K562 (cell line): ENCODE results near the gene NRROS. TPM values are rescaled to one million over a fixed set of nuclear protein-coding genes. Genes with fewer than 3 reads are reported as not detected.

ENCODE experiments used
- ATAC-seq: fragments of 200-7000 bp; cut with Tn5 transposase; 3 replicates; pipeline ENCODE4 v1.9.1; 2020; ENCODE audit warnings: moderate library complexity
- BruUV-seq: library from RNA; stranded (reverse); fragments of 400-500 nt; replicated peaks from 2 replicates; lab custom pipeline; 2021; lab: Mats Ljungman, UMichigan
- CTCF ChIA-PET: fragments of 300-600 bp; formaldehyde crosslinking; extraction: SDS; loops from one replicate; lab custom pipeline; 2021; ENCODE audit warnings: low intra/inter-chr PET ratio; lab: Yijun Ruan, JAX
- POLR2A ChIA-PET: fragments of 300-600, 350-650 bp; sonication (Branson Sonifier 250); formaldehyde crosslinking; extraction: SDS; loops from one replicate; lab custom pipeline; 2021; ENCODE audit warnings: antibody characterized with exemption, inconsistent platforms; lab: Yijun Ruan, JAX
- DNase-seq, 4 experiments: peaks; one replicate each; pipeline versions ENCODE4 v3.0.0 to v3.0.0-alpha.2; 2011 to 2018; ENCODE audit warnings: low spot score in 3 of 4, mixed read lengths in 3 of 4; ENCODE audit errors: extremely low read depth in 1 of 4
- FAIRE-seq: peaks from 2 replicates; lab custom pipeline; 2011; peaks lifted over from hg19 to GRCh38; lab: Jason Lieb, UNC
- H2AFZ ChIP-seq: 2 replicates; pipeline ENCODE4 v1.6.0; 2011; ENCODE audit warnings: low read depth, low read length, control low read depth, inconsistent platforms
- H3K27ac ChIP-seq: fragments of 200-600 bp; 3 replicates; pipeline ENCODE4 v1.8.0; 2011; ENCODE audit warnings: low read depth, mild to moderate bottlenecking, control low read depth, inconsistent platforms, low read length, moderate library complexity, mixed read lengths; ENCODE audit errors: extremely low read depth
- H3K27me3 ChIP-seq, 2 experiments: fragments of 300-600 bp in 1 of 2; 2 replicates in 1 of 2; 3 replicates in 1 of 2; pipeline versions ENCODE4 v1.6.0 to v1.8.0; 2011; ENCODE audit warnings: inconsistent platforms in 2 of 2, low read length in 2 of 2, mild to moderate bottlenecking in 1 of 2, mixed read lengths in 1 of 2, moderate library complexity in 1 of 2; ENCODE audit not compliant: control insufficient read depth in 2 of 2, insufficient read depth in 2 of 2
- H3K36me3 ChIP-seq: fragments of 300-600 bp; 3 replicates; pipeline ENCODE4 v1.8.0; 2011; ENCODE audit warnings: mild to moderate bottlenecking, low read length, inconsistent platforms; ENCODE audit not compliant: control insufficient read depth, insufficient read depth
- H3K4me1 ChIP-seq, 2 experiments: fragments of 200-600 bp in 1 of 2; replicated peaks in 1 of 2; 2 replicates in 1 of 2; 3 replicates in 1 of 2; pipeline versions ENCODE4 v1.5.1 to v1.8.0; 2011; ENCODE audit warnings: inconsistent platforms in 2 of 2, low read length in 2 of 2, mild to moderate bottlenecking in 1 of 2, mixed read lengths in 1 of 2, moderate library complexity in 1 of 2; ENCODE audit not compliant: control insufficient read depth in 2 of 2, insufficient read depth in 2 of 2
- H3K4me2 ChIP-seq: 2 replicates; pipeline ENCODE4 v1.6.1; 2011; ENCODE audit warnings: low read length, control low read depth, inconsistent platforms, mixed read lengths; ENCODE audit not compliant: insufficient read depth
- H3K4me3 ChIP-seq: fragments of 200-600 bp; sonication (generic), shearing (Covaris generic); 2 replicates; pipeline ENCODE4 v1.5.1; 2016; ENCODE audit warnings: control low read depth, inconsistent platforms
- H3K79me2 ChIP-seq: fragments of 200-600 bp; 3 replicates; pipeline ENCODE4 v1.8.0; 2011; ENCODE audit warnings: low read length, inconsistent platforms; ENCODE audit not compliant: control insufficient read depth, insufficient read depth
- H3K9ac ChIP-seq, 2 experiments: 2 replicates each; pipeline versions ENCODE4 v1.6.0 to v1.6.1; 2011; ENCODE audit warnings: low read depth in 2 of 2, low read length in 2 of 2, control low read depth in 1 of 2, inconsistent platforms in 1 of 2, mild to moderate bottlenecking in 1 of 2, mixed read lengths in 1 of 2; ENCODE audit not compliant: insufficient read depth in 1 of 2
- H3K9me1 ChIP-seq: one replicate; pipeline ENCODE4 v1.6.0; 2011; ENCODE audit warnings: inconsistent platforms, mild to moderate bottlenecking, low read length, moderate library complexity; ENCODE audit not compliant: control insufficient read depth, insufficient read depth
- H3K9me3 ChIP-seq: replicated peaks from 2 replicates; pipeline ENCODE4 v1.5.1; 2011; ENCODE audit warnings: low read depth, low read length, inconsistent platforms; ENCODE audit not compliant: control insufficient read depth, insufficient read depth
- H4K20me1 ChIP-seq: replicated peaks from 2 replicates; pipeline ENCODE4 v1.6.1; 2011; ENCODE audit warnings: low read length, inconsistent platforms, mixed read lengths; ENCODE audit not compliant: control insufficient read depth, insufficient read depth
- ATF6 ChIP-seq: sonication (generic); formaldehyde crosslinking; IDR thresholded peaks from 2 replicates; pipeline ENCODE4 v1.4.0; 2020; ENCODE audit warnings: mild to moderate bottlenecking, missing genetic modification reagents
- CEBPG ChIP-seq, 3 experiments: fragments of 200-800 bp in 1 of 3; sonication (Bioruptor generic) in 1 of 3; sonication (generic) in 1 of 3; formaldehyde crosslinking in 1 of 3; IDR thresholded peaks in 2 of 3; conservative IDR thresholded peaks in 1 of 3; 2 replicates each; pipeline versions ENCODE4 v1.6.1 to v1.8.0; 2016 to 2022; ENCODE audit warnings: missing compliant biosample characterization in 2 of 3, missing genetic modification characterization in 2 of 3, mild to moderate bottlenecking in 1 of 3, missing genetic modification reagents in 1 of 3
- CXXC5 ChIP-seq: fragments of 250-450 bp; sonication (Bioruptor Pico); IDR thresholded peaks from 2 replicates; pipeline ENCODE4 v1.8.0; 2022; ENCODE audit warnings: inconsistent platforms, mild to moderate bottlenecking, moderate library complexity
- FOSL1 ChIP-seq: fragments of 200-800 bp; sonication (Bioruptor generic); conservative IDR thresholded peaks from 2 replicates; pipeline ENCODE4 v1.6.1; 2016; ENCODE audit warnings: missing genetic modification characterization, missing compliant biosample characterization
- FOXA1 ChIP-seq: fragments of 450-650 bp; IDR thresholded peaks from 2 replicates; pipeline ENCODE4 v1.6.1; 2016; ENCODE audit warnings: mild to moderate bottlenecking, borderline replicate concordance
- NR2C1 ChIP-seq, 2 experiments: fragments of 450-650 bp; IDR thresholded peaks; 2 replicates each; pipeline ENCODE4 v1.6.1; 2017; ENCODE audit warnings: mild to moderate bottlenecking in 2 of 2, antibody characterized with exemption in 1 of 2, inconsistent platforms in 1 of 2, missing compliant biosample characterization in 1 of 2, missing genetic modification characterization in 1 of 2
- SAFB2 ChIP-seq: fragments of 200-400 bp; formaldehyde crosslinking; IDR thresholded peaks from 2 replicates; pipeline ENCODE4 v1.6.1; 2018; ENCODE audit warnings: borderline replicate concordance, low read length, low read depth, moderate library complexity; ENCODE audit not compliant: severe bottlenecking
- SIRT6 ChIP-seq: IDR thresholded peaks from one replicate; pipeline ENCODE4 v1.6.1; 2012; ENCODE audit warnings: low read depth, mild to moderate bottlenecking, control low read depth, inconsistent platforms, low read length, moderate library complexity
- SMARCA5 ChIP-seq: fragments of 450-650 bp; IDR thresholded peaks from 2 replicates; pipeline ENCODE4 v1.6.1; 2016
- ZNF518B ChIP-seq: fragments of 250-450 bp; sonication (Bioruptor Pico); IDR thresholded peaks from 2 replicates; pipeline ENCODE4 v1.5.0; 2021; ENCODE audit warnings: mild to moderate bottlenecking, moderate library complexity
- ZNF644 ChIP-seq: fragments of 200-800 bp; sonication (Bioruptor generic); IDR thresholded peaks from 2 replicates; pipeline ENCODE4 v1.6.1; 2016; ENCODE audit warnings: low read depth, missing genetic modification characterization, missing compliant biosample characterization
- WGBS: fragments of 100-300 bp; shearing (Covaris generic); methylation state at CpG from one replicate; pipeline ENCODE4 v1.1.6; 2016; ENCODE audit warnings: low coverage, mixed read lengths; ENCODE audit not compliant: insufficient coverage; ENCODE audit errors: missing lambda C conversion rate; 5-methylcytosine and 5-hydroxymethylcytosine counted together
- in situ Hi-C: fragments of 300-500 bp; cut with MboI; formaldehyde crosslinking; loops from 4 replicates; pipeline ENCODE4 v1.15.0; 2018; ENCODE audit warnings: inconsistent platforms, mixed read lengths
- intact Hi-C: fragments of 100-400 bp; cut with micrococcal nuclease; formaldehyde crosslinking; loops from 2 replicates; pipeline ENCODE4 v1.14.2; 2022
- polyA plus RNA-seq, 8 experiments: library from polyadenylated mRNA; depleted of rRNA in 4 of 8; stranded (reverse) in 5 of 8; unstranded in 3 of 8; fragments of >200 nt; fragmentation: Nextera tagmentation in 2 of 8; fragmentation: Illumina TruSeq in 1 of 8; extraction: Ambion mirVana in 2 of 8; extraction: Trizol in 1 of 8; gene quantifications; 2 replicates each; pipeline versions ENCODE4 v1.2.1 to v1.2.3, GENCODE V29; 2011 to 2014; ENCODE audit warnings: inconsistent platforms in 1 of 8, missing spikeins in 1 of 8
- total RNA-seq, 7 experiments: library from RNA; depleted of rRNA in 6 of 7; stranded (reverse); fragments of >200 nt in 6 of 7; fragmentation: Illumina TruSeq in 2 of 7; extraction: Trizol in 2 of 7; gene quantifications; 2 replicates each; pipeline versions ENCODE4 v1.2.1 to v1.2.3, GENCODE V29; 2011 to 2021; ENCODE audit warnings: low replicate concordance in 1 of 7
- TF ChIP-seq, protein P1 (sequence below): fragments of 250-450 bp; sonication (Bioruptor Pico); IDR thresholded peaks from 2 replicates; pipeline ENCODE4 v1.5.0; 2022; ENCODE audit warnings: mild to moderate bottlenecking

The NRROS gene
- total and polyA plus RNA-seq, 9 of the 15 experiments (the other 6 are each of a cell fraction or from before 2014, with no cell fraction given) = 0.34 to 13.8 (median 3.8) TPM

DNA sequence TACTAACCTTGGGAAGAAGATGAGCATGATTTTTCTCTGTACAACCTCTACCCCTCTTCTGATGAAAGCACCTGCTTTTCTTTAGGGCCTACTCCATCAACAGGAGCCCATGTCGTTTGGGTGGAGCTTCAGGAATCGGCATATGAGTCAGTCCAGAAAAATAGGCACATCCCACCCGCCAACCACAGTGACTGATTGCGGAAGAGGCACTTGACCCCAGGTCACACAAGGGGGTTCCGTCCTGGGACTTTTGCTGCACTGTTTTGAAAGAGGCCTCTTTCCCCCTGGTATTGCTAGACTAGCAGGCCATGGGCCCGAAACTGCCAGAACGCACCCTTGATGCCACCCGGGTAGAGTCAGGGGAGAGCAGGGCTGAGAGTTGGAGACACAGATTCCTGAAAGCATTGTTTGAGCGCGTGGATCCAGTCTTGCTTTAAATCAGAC is 19.3 kb upstream of the NRROS start (continued):
- no peak for TF ChIP-seq ZNF644
- peak; percentile 58; the same call in 1 of the 2 replicates for TF ChIP-seq CEBPG (CRISPR knock-in tag; IDR thresholded peaks at IDR 0.05)
- TF ChIP-seq CEBPG (tag; conservative IDR thresholded peaks at IDR 0.05 in 1 of 2, IDR thresholded peaks at IDR 0.05 in 1 of 2) = 0 out of 4 replicates have a peak, but pooled peaks of 1 of the 2 experiments have one; percentile 27
- peak; percentile 15; the same call in 1 of the 2 replicates for TF ChIP-seq CXXC5 (CRISPR knock-in tag)
- TF ChIP-seq SAFB2 = no peak
- TF ChIP-seq NR2C1 (IDR thresholded peaks at IDR 0.05) = peak; percentile 41; the same call in 1 of the 2 replicates
- TF ChIP-seq NR2C1 (tag; IDR thresholded peaks at IDR 0.05) = peak; percentile 59
- peak; percentile 81 for TF ChIP-seq FOSL1 (tag)

- Histone ChIP-seq H3K4me2 (no peak overlapping the region), H3K9me1 (no peaks in the 10 kb centered on the region), H3K36me3 (no peaks in the 10 kb centered on the region), H3K4me3 (no peak overlapping the region), H4K20me1 (no peaks in the 10 kb centered on the region), H3K79me2 (no peaks in the 10 kb centered on the region), H3K27me3 (no peaks in the 10 kb centered on the region), H3K9ac (no peak overlapping the region), H3K4me1 (peaks cover 7 to 19% of the 10 kb centered on the region in 2 experiments; a peak in 4 of 5 replicates), H2AFZ (peak overlapping the region; percentile 51; the same call in 1 of the 2 replicates), H3K9me3 (no peaks in the 10 kb centered on the region), H3K27ac (no peak overlapping the region)
- intact Hi-C loops = no loop called here
- POLR2A ChIA-PET = interaction anchor here (0.5 to 0.8 kb wide), 2 partner anchors 10 to 65 kb away, joined by 3 read pairs; no protein-coding TSS in a partner anchor
- no peak for ATAC-seq
- BruUV-seq = no TSS peak
- no peak for FAIRE-seq
- CTCF ChIA-PET = no interaction called here
- in situ Hi-C loops = no loop called here
- DNase-seq = no peak
- WGBS = 56% methylated on average over 2 of the region's 2 CpGs
- TF ChIP-seq SIRT6 (no peak), ATF6 (no peak), FOXA1 (no peak), ZNF518B (CRISPR knock-in tag) (no peak), SMARCA5 (no peak)
- TF ChIP-seq, protein P1, sequence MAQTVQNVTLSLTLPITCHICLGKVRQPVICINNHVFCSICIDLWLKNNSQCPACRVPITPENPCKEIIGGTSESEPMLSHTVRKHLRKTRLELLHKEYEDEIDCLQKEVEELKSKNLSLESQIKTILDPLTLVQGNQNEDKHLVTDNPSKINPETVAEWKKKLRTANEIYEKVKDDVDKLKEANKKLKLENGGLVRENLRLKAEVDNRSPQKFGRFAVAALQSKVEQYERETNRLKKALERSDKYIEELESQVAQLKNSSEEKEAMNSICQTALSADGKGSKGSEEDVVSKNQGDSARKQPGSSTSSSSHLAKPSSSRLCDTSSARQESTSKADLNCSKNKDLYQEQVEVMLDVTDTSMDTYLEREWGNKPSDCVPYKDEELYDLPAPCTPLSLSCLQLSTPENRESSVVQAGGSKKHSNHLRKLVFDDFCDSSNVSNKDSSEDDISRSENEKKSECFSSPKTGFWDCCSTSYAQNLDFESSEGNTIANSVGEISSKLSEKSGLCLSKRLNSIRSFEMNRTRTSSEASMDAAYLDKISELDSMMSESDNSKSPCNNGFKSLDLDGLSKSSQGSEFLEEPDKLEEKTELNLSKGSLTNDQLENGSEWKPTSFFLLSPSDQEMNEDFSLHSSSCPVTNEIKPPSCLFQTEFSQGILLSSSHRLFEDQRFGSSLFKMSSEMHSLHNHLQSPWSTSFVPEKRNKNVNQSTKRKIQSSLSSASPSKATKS (CRISPR knock-in tag) = no peak
Observed at GRCh38 chr3:196620684-196621083, 18.8 kb upstream of the NRROS start.
